Lower leg skin (tissue), 3 donors: ENCODE results near the gene RAD51.

Experiments used
- CTCF ChIP-seq, 3 donors: fragments of 450-650 bp; IDR thresholded peaks; one replicate each; pipeline ENCODE4 v1.5.1; 2016; ENCODE audit warnings: antibody characterized with exemption in 3 of 3, mild to moderate bottlenecking in 3 of 3, moderate library complexity in 2 of 3
- POLR2A ChIP-seq, 2 donors: fragments of 450-650 bp; IDR thresholded peaks; one replicate each; pipeline ENCODE4 v1.6.1; 2016 to 2017; ENCODE audit warnings: antibody characterized with exemption in 2 of 2, mild to moderate bottlenecking in 1 of 2, moderate library complexity in 1 of 2

- TF ChIP-seq CTCF (IDR thresholded peaks at IDR 0.05) (no peak), POLR2A (IDR thresholded peaks at IDR 0.05) (no peak)
Observed at GRCh38 chr15:40739854-40740253, 44.9 kb downstream of the RAD51 start.
